A549 (cell line): ENCODE measurements around the gene ABHD2. TPM values are rescaled to one million over a fixed set of nuclear protein-coding genes. Genes with fewer than 3 reads are reported as not detected.

Source experiments
- ATAC-seq, 2 experiments: fragments of 200-7000 bp in 1 of 2; fragments of >200 bp in 1 of 2; cut with Nextera tagmentation in 1 of 2; cut with Tn5 transposase in 1 of 2; 3 replicates each; pipeline versions ENCODE4 v1.8.0 to v1.9.1; 2018 to 2020; ENCODE audit warnings: mild to moderate bottlenecking in 1 of 2, moderate library complexity in 1 of 2
- CTCF ChIA-PET: fragments of 300-600 bp; sonication (Branson Sonifier 250); formaldehyde crosslinking; extraction: SDS; loops from one replicate; lab custom pipeline; 2021; ENCODE audit warnings: antibody characterized with exemption, inconsistent platforms; lab: Yijun Ruan, JAX
- POLR2A ChIA-PET: fragments of 350-600 bp; formaldehyde crosslinking; extraction: SDS; loops from one replicate; lab custom pipeline; 2021; ENCODE audit warnings: antibody characterized with exemption, inconsistent platforms; lab: Yijun Ruan, JAX
- DNase-seq, 2 experiments: peaks; one replicate each; pipeline versions ENCODE4 v3.0.0 to v3.0.0-alpha.2; 2011 to 2016; ENCODE audit warnings: low read depth in 1 of 2, low spot score in 1 of 2
- FAIRE-seq: peaks from 2 replicates; lab custom pipeline; 2011; peaks lifted over from hg19 to GRCh38; lab: Jason Lieb, UNC
- H3K27ac ChIP-seq, 2 experiments: fragments of >200 bp; sonication (Bioruptor Twin); formaldehyde crosslinking; 3 replicates each; pipeline ENCODE4 v1.5.1; 2016 to 2017
- H3K4me1 ChIP-seq: fragments of >200 bp; sonication (Bioruptor Twin); formaldehyde crosslinking; 3 replicates; pipeline ENCODE4 v1.6.1; 2016
- H3K4me2 ChIP-seq: fragments of >200 bp; sonication (Bioruptor Twin); formaldehyde crosslinking; 3 replicates; pipeline ENCODE4 v1.6.1; 2016
- H3K4me3 ChIP-seq: fragments of >200 bp; sonication (Bioruptor Twin); formaldehyde crosslinking; 3 replicates; pipeline ENCODE4 v1.5.1; 2016
- H3K9me3 ChIP-seq: fragments of >200 bp; sonication (Bioruptor Twin); formaldehyde crosslinking; 3 replicates; pipeline ENCODE4 v1.6.1; 2016
- BCL3 ChIP-seq: fragments of >200 bp; sonication (Bioruptor Twin); formaldehyde crosslinking; IDR thresholded peaks from 3 replicates; pipeline ENCODE4 v1.6.1; 2016
- CHD2 ChIP-seq: fragments of 150-350 bp; IDR thresholded peaks from 2 replicates; pipeline ENCODE4 v1.6.1; 2014; ENCODE audit warnings: low read length; ENCODE audit not compliant: partially characterized antibody
- CHD4 ChIP-seq: fragments of 200-600 bp; sonication (generic); IDR thresholded peaks from 2 replicates; pipeline ENCODE4 v1.6.1; 2016; ENCODE audit warnings: antibody characterized with exemption, mild to moderate bottlenecking, borderline replicate concordance
- CTCF ChIP-seq: fragments of >200 bp; sonication (Bioruptor Twin); formaldehyde crosslinking; IDR thresholded peaks from 3 replicates; pipeline ENCODE4 v1.5.1; 2016
- ELK1 ChIP-seq: fragments of 150-350 bp; IDR thresholded peaks from 2 replicates; pipeline ENCODE4 v1.6.1; 2014; ENCODE audit warnings: low read depth, mild to moderate bottlenecking, low read length
- FOSL2 ChIP-seq, 2 experiments: fragments of 450-650 bp in 1 of 2; fragments of >200 bp in 1 of 2; sonication (Bioruptor Twin) in 1 of 2; formaldehyde crosslinking; IDR thresholded peaks; 2 replicates each; pipeline versions ENCODE4 v1.5.0 to v1.6.1; 2016 to 2020; ENCODE audit warnings: mild to moderate bottlenecking in 1 of 2, moderate library complexity in 1 of 2
- HES2 ChIP-seq: fragments of >200 bp; sonication (Bioruptor Twin); formaldehyde crosslinking; IDR thresholded peaks from 2 replicates; pipeline ENCODE4 v1.6.1; 2016
- HEYL ChIP-seq: fragments of 250-450 bp; sonication (Bioruptor Pico); IDR thresholded peaks from 2 replicates; pipeline ENCODE4 v1.8.0; 2021; ENCODE audit warnings: mild to moderate bottlenecking, moderate library complexity
- HOXB5 ChIP-seq: fragments of 250-450 bp; sonication (Bioruptor Pico); IDR thresholded peaks from 2 replicates; pipeline ENCODE4 v1.5.0; 2020; ENCODE audit warnings: mild to moderate bottlenecking, moderate library complexity
- KDM5A ChIP-seq: fragments of 200-600 bp; sonication (generic); IDR thresholded peaks from 2 replicates; pipeline ENCODE4 v1.6.1; 2016; ENCODE audit warnings: antibody characterized with exemption, mild to moderate bottlenecking
- NPAS2 ChIP-seq: fragments of 250-450 bp; sonication (Bioruptor Pico); IDR thresholded peaks from 2 replicates; pipeline ENCODE4 v1.8.0; 2022; ENCODE audit warnings: mild to moderate bottlenecking, moderate library complexity, borderline replicate concordance
- PBX3 ChIP-seq: IDR thresholded peaks from 2 replicates; pipeline ENCODE4 v1.6.1; 2012
- POLR2A ChIP-seq: IDR thresholded peaks from 2 replicates; pipeline ENCODE4 v1.6.1; 2012; ENCODE audit warnings: mild to moderate bottlenecking, low read length
- POLR2AphosphoS2 ChIP-seq: conservative IDR thresholded peaks from 2 replicates; pipeline ENCODE4 v1.6.1; 2012; ENCODE audit warnings: low read length, improper control_type of control experiment, inconsistent platforms
- REST ChIP-seq: fragments of 200-600 bp; sonication (generic); IDR thresholded peaks from 2 replicates; pipeline ENCODE4 v1.6.1; 2016; ENCODE audit warnings: antibody characterized with exemption, mild to moderate bottlenecking, moderate library complexity
- RNF2 ChIP-seq: fragments of 200-600 bp; sonication (generic); IDR thresholded peaks from 2 replicates; pipeline ENCODE4 v1.6.1; 2016; ENCODE audit warnings: low read depth, mild to moderate bottlenecking, antibody characterized with exemption, moderate library complexity, borderline replicate concordance
- SMC3 ChIP-seq: fragments of >200 bp; sonication (Bioruptor Twin); formaldehyde crosslinking; IDR thresholded peaks from 3 replicates; pipeline ENCODE4 v1.6.1; 2018; ENCODE audit warnings: inconsistent platforms
- ZFP36 ChIP-seq: fragments of 450-650 bp; IDR thresholded peaks from 2 replicates; pipeline ENCODE4 v1.6.1; 2014; ENCODE audit warnings: borderline replicate concordance; ENCODE audit not compliant: partially characterized antibody
- WGBS: methylation state at CpG from one replicate; pipeline ENCODE4 v1.1.6; 2017; ENCODE audit errors: missing lambda C conversion rate; 5-methylcytosine and 5-hydroxymethylcytosine counted together
- polyA plus RNA-seq, 4 experiments: library from polyadenylated mRNA; depleted of rRNA in 3 of 4; stranded (reverse); fragments of >200 nt; fragmentation: RNase III in 1 of 4; extraction: RNeasy Plus Mini Kit Qiagen cat#74134 plus additional on column Dnase treatment in 1 of 4; gene quantifications; 2 replicates in 3 of 4; 3 replicates in 1 of 4; pipeline ENCODE4 v1.2.3, GENCODE V29; 2011 to 2017

Gene ABHD2
- polyA plus RNA-seq, 2 of the 4 experiments (the other 2 are of a cell fraction): 36.2 to 63.3 TPM

GRCh38 chr15:89093509-89093908 is 5.3 kb downstream of the ABHD2 start (continued):
- TF ChIP-seq REST: no peak

- no peak overlapping the region for H3K4me2 ChIP-seq
- no peak for FAIRE-seq
- peak overlapping the region in 1 of 2 experiments; percentile 10; a peak in 1 of 6 replicates for H3K27ac ChIP-seq
- POLR2A ChIA-PET: no interaction called here
- DNase-seq: no peak
- H3K9me3 ChIP-seq: no peaks in the 10 kb centered on the region
- TF ChIP-seq ELK1: no peak
- TF ChIP-seq HEYL (CRISPR knock-in tag): no peak
- TF ChIP-seq BCL3: no peak
- TF ChIP-seq POLR2AphosphoS2: no peak
- TF ChIP-seq PBX3: no peak
- TF ChIP-seq HES2: no peak
- no peak for TF ChIP-seq HOXB5
- TF ChIP-seq SMC3: no peak
- TF ChIP-seq ZFP36: no peak
- TF ChIP-seq NPAS2 (CRISPR knock-in tag): no peak
- no peak for TF ChIP-seq CHD2
- no peak for TF ChIP-seq FOSL2 (IDR thresholded peaks at IDR 0.05)
- TF ChIP-seq FOSL2 (CRISPR knock-in tag; IDR thresholded peaks at IDR 0.05): no peak
- no peak for TF ChIP-seq CHD4
- TF ChIP-seq CTCF: no peak
- no peak for TF ChIP-seq KDM5A
- TF ChIP-seq RNF2: no peak
- TF ChIP-seq POLR2A: no peak
- H3K4me3 ChIP-seq: no peak overlapping the region
- WGBS: 92% methylated on average over 5 of the region's 5 CpGs
- CTCF ChIA-PET: interaction anchor here (0.7 to 12.9 kb wide), 4 partner anchors 19 to 80 kb away, joined by 4 to 157 read pairs (median 114); no protein-coding TSS in a partner anchor
- ATAC-seq: no peak
- peaks cover 81% of the 10 kb centered on the region for H3K4me1 ChIP-seq
Measured at GRCh38 chr15:89095073-89095472, 6.8 kb downstream of the ABHD2 start.
